HL-60 (cell line): ENCODE data around the gene SLC39A12.

Experiments
- CTCF ChIP-seq: IDR thresholded peaks from one replicate; pipeline ENCODE4 v1.5.1; 2011; ENCODE audit warnings: low read length, control low read depth, inconsistent platforms; ENCODE audit not compliant: insufficient read depth
- REST ChIP-seq: IDR thresholded peaks from 2 replicates; pipeline ENCODE4 v1.6.1; 2012; ENCODE audit warnings: low read depth; ENCODE audit not compliant: insufficient replicate concordance

GRCh38 chr10:18082381-18082780 lies 130.7 kb downstream of the SLC39A12 start:
- TF ChIP-seq CTCF, result no peak
- TF ChIP-seq REST, result no peak
